Activated CD4-positive, alpha-beta T cell treated with anti-CD3 and anti-CD28 coated beads, Interleukin-10, Interleukin-2, amounts not matched to agents 100 ng/mL and 50 ng/mL, durations not matched to agents 16 hours and 8 hours (primary cell): ENCODE data around the gene AKAP12.
"Not testable (repeated sequence)": the region's sequence is repeated elsewhere in the genome, so short reads cannot be mapped to it uniquely, and the experiment has no call there.

ENCODE experiments used
- DNase-seq: peaks from one replicate; pipeline ENCODE4 v3.0.0-alpha.2; 2020

The AKAP12 gene

DNA sequence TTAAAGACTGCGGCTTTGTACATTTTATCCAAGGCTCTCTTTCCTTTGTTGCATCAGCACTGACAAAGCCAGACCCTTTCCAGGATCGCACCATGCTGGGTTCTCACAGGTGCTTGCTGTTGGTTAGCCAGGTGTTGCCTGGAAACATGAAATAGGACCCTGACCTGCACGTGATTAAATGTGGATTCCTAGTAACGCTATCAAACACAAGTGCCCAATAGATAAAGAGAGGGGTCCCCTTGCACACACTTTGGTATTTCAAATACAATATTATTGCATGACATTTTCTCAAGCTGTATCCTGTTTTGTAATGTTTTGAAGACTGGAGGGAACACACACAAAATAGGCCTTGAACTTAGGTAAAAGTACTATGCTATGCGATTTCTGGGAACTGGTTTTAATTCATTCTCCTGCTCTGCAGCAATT lies 73.3 kb downstream of the AKAP12 start:
- no peak for DNase-seq

DNA sequence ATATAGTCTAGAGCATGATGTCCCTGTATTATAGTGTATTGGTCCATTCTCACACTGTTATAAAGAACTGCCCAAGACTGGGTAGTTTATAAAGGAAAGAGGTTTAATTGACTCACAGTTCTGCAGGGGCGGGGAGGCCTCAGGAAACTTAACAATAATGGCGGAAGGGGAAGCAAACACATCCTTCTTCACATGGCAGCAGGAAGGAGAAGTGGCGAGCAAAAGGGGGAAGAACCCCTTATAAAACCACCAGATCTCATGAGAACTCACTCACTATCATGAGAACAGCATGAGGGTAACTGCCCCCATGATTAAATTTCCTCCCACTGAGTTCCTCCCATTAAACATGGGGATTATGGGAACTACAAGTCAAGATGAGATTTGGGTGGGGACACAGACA lies 75.9 kb downstream of the AKAP12 start:
- DNase-seq: not testable (repeated sequence)

DNA sequence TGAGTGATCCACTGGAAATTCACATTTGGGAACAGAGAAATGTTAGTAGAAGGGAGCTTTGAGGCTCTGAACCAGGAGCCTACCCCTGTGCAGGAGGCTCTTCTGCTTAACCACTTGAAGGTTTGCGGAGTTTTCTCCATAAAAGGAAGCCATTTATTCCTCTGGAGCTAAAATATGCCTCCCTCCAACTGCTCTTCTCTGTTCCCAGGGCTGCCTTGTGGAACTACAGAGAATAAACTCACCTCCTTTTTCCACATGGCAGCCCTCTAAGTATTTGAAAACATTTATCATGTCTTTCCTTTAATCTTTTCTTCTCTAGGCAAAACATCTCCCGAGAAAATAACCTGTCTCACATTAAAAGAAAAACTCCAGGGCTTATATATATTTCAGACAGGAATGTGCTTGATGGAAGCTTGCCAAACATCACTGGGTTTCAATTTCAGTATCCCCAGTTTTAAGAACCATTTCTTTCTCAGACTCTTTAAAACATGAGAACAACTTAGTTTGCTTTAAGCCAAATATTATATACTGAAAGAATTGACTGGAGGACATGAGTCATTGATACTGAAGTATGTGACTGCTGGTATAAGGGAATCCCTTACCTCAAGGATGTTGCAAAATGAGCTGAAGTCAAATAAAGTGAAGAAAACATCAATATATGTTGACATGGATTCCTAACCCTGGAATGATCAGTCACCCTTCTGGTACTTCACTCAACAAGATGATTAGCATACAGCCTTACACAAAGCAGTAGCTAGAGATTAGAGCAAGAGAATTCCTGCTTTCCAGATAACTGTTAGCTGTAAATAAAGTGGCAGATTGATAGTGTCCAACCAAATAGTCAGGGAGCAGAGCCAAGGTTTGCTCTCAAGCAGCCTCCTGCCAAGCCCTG lies 77.6 kb downstream of the AKAP12 start:
- no peak for DNase-seq

DNA sequence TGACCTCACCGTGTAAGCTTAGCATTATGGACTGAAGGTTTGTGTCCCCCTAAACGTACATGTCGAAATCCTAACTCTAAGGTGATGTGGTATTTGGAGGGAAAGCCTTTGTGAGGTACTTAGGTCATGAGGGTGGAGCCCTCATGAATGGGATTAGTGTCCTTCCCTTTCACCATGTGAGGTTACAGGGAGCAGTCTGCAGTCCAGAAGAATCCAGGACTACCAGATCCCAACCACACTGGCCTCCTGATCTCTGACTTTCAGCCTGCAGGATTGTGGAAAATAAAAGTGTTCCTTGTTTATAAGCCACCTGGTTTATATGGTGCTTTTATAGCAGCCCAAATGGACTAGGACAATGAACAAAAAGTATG lies 78.2 kb downstream of the AKAP12 start:
- no peak for DNase-seq

DNA sequence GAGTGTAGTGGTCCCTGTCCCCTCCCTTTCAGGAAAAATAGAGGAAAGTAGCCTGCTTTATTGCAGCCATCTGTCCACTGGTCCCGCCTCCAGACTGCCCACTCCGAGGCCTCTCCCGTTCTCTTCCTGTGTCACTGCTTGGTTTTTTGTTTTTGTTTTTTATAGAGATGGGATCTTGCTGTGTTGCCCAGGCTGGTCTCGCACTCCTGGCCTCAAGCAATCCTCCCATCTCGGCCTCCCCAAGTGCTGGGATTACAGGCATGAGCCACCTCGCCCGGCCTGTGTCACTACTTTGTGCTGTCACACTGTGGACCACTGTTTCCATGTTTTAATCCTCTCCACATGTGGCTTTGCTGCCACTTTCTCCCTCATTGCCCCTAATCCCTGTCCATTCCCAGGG lies 80.4 kb downstream of the AKAP12 start:
- no peak for DNase-seq

DNA sequence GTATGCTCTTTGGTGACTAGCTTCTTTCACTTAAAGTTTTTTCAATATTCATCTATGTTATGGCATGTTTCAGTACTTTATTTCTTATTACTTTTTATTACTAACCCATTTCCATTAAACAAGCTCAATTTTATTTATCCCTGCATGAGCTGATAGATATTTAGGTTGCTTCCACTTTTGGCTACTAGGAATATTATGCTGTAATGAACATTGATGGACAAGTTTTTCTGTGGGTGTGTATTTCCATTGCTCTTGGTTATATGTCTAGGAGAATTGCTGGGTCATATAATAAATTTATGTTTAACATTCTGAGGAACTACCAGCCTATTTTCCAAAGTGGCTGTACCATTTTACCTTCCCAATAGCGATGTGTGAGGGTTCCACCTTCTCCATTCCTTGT lies 81.7 kb downstream of the AKAP12 start:
- no peak for DNase-seq

DNA sequence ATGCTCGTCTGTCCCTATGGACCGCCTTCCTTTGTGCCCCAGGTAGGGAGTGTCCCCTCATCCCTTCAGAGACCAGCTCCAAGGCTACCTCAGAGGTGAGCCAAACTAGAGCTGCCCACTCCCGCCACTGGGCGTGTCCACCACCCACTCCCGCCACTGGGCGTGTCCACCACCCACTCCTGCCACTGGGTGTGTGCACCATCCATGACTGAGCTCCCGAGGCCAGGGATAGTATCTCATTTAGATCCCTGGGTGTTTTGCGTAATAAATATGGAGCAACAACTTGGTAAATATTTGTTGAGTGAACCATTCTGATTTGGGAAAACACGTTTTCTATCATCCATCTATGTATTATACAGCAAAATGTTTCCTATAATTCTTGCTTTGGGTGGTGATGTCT lies 82.8 kb downstream of the AKAP12 start:
- DNase-seq: no peak

DNA sequence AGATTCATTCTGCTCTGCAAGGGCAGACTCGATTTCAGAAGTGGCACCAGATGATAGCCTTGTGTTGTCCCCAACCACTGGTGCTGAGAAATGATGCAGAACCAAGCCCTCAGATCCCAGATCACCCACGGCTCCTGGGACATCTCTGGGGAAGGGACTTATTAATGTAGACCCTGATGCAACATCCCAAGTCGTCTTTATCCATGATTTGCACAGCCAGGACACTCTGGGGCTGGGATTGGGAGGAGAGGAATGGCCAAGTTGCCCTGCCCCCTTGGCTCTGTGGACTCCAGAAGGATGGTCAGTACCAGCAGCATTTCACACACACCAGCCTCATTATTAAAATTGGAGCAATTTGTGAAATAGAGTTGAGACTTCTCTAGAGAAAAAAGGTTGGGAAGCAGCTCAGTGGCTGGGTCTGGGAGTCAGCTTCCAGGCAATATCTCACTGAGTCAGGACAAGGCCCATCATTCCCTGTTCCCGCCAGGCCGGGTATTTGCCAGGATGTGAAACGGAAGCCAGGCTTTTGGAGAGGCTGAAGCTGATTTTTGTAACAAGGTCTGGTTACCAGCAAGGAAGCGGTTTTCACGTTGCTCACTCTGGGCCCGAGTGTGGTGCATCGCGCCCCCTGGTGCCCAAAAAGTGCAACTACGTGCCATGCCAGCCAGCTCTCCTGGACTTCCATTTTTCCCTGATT lies 84.2 kb downstream of the AKAP12 start:
- peak; percentile 75 for DNase-seq

DNA sequence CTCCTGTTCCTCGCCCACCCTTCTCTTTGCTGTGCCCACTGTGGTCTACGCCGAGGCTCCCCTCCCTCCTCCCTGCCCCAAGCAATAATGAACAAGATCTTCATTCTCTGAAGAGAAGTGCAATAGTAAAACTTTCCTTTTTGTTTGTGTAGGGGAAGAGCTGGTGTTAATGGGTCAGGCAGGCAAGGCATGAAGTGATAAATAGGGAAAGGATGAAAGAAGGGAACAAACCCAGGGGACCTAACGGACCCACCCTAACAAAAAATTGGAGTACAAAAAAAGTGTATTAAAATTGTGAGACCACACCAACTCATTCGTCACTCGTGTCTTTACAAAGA lies 84.7 kb downstream of the AKAP12 start:
- DNase-seq: no peak

DNA sequence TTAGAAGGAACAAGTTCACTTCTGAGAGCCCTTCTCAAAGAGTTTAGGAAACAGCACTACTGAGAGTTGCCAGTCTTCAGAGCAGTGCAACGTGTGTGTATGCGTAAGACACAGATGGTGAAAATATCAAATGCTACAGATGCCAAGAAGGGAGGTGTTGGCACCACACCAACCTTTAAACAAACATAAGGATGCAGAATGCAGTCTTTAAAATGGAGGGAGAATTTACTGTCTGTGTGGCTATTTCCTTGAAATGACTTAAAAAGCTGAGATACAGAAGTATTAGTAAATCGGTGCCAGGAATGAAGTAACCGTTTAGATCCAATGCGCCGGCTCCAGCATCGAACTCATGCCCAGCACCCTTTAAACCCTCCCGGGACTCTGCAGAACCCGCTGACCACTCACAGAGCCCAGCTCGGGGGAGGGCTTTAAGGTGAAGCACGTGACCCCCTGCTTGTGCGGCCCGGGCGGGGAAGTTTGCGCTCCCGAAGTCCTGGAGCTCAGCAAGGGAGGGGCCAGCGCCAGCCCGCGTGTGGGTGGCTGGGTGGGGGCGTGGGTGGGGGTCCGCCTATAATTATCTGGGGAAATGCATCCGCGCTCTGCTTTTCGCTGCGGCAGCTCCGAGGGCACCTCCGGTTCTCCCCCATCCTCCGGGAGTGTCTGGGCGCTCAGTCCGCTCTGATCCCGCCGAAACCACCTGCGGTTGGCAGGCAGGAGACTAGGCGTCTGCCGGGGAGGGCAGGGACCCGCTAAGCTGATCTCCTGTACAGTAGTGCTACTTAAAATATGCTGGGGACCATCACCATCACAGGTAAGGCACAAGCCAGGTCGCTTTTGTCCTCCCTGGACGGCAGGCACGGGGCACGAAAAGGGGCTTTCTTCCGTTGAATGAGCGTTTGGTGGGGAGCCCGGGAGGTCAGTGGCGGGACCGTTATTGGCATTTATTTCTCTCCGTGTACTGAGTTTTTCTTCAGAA lies 85.6 kb downstream of the AKAP12 start:
- DNase-seq: peak; percentile 10

DNA sequence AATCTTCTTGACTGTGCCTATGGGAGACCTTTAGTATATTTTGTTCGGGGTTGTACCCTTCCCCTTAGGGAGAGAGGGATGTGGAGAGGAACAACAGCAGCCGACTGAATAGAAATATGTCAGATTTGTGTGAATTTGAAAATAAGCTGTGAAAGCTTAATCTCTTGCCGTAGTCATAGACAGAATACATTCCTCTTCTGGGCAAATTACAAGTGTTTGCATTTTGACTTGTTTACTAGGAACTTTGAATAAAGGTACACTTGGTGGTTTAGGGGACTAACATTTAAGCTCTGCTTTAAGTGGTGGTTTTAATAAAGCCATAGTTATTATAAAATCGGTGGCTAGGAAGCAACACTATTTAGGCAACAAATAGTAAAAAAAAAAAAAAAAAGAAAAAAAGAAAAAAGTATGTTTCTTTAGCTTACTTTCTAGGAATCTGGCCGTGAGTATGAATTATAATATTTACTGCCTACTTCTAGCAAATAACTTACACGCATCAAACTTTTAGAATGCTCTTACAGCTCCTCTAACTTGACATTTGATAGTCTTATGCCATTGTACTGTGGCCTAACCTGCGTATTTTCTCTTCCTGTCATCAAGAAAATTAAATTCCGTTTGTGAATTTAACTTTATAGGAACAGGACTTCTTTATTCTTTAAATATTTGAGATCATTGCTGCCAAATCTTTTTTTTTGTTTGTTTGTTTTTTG lies 86.5 kb downstream of the AKAP12 start:
- no peak for DNase-seq

DNA sequence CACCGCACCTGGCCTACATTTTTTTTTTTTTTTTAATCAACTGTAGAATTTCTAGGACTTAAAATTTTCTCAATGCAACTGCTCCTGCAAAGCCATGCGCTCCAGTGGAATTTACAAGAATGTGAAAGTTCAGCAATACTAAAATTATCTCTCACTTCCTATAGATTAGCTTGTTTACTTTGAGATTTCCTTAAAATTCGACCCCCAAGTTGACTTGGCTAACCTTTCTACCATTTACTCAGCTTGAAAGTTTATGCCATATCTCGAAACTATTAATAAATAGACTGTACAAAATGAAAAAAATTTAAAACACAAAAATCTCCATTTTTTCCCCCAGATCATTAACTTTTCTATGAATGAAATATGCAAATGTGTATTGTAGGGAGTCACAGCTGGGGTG lies 87.3 kb downstream of the AKAP12 start:
- DNase-seq: no peak

DNA sequence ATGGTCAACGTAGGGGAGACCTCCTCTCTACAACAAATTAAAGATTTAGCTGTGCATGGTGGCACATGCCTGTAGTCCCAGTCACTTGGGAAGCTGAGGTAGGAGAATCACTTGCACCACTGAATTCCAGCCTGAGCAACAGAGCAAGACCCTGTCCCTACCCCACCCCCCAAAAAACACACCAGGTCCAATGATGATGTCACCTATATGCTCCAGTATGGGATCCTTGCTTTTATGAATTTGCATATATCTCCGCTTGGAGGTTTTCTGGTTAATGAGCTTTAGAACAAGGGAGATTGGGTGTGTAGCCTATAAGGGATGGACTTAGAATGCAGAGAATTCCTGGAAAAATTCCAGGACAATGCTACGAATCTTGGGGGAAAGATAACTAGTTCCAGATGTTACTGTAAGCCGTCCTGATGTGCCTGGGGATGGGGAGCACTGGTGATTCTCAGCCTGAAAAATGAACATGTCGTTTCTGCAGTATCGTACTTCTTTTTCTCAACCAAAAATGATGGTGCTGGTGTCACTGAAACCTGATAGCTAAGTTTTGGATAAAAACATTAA lies 90.4 kb downstream of the AKAP12 start:
- DNase-seq: no peak

DNA sequence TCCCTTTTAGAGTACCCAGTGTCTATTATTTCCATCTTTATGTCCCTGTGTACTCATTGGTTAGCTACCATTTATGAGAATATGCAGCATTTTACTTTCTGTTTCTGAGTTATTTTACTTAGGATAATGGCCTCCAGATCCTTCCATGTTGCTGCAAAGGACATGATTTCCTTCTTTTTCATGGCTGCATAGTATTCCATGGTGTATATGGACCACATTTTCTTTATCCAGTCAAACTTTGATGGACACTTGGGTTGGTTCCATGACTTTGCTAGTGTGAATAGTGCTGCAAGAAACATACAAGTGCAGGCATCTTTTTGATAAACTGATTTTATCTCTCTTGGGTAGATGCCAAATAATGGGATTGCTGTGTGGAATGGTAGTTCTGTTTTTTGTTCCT lies 96.2 kb downstream of the AKAP12 start:
- no peak for DNase-seq

DNA sequence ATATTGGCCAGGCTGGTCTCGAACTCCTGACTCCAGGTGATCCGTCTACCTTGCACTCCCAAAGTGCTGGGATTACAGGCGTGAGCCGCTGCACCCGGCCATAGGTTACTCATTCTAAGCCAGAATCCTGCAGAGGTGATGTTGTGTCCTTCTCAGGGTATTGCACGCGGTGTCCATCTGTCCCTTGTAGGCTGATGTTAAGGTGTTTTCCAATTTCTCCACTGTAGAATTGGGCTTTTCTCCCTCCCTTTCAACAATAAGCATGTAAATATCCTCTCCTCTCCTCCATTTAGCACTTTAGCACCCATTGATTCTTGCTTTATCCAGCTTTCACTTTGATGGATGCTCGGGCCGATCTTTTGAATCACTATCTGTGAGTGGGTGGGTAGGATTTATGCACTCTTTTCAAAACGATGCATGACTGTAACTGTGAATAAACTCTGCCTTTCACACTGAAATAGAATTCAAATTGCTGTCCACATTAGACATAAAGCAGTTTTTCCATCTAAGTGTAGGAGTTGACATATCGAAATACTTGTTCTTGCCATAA lies 99.0 kb downstream of the AKAP12 start:
- DNase-seq: no peak

DNA sequence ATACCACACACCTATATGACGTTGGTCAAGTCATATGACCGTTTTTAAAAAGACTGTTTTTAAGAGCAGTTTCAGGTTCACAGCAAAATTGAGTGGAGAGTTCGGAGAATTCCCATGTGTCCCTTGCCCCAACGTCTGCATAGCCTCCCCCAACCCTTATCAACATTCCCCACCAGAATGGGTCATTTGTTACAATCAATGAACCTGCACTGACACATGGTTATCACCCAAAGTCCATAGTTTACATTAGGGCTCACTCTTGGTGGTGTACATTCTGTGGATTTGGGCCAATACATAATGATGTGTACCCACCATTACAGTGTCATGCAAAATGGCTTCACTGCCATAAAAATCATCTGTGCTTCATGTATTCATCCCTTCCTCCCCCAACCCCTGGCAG lies 99.6 kb downstream of the AKAP12 start:
- DNase-seq: no peak

DNA sequence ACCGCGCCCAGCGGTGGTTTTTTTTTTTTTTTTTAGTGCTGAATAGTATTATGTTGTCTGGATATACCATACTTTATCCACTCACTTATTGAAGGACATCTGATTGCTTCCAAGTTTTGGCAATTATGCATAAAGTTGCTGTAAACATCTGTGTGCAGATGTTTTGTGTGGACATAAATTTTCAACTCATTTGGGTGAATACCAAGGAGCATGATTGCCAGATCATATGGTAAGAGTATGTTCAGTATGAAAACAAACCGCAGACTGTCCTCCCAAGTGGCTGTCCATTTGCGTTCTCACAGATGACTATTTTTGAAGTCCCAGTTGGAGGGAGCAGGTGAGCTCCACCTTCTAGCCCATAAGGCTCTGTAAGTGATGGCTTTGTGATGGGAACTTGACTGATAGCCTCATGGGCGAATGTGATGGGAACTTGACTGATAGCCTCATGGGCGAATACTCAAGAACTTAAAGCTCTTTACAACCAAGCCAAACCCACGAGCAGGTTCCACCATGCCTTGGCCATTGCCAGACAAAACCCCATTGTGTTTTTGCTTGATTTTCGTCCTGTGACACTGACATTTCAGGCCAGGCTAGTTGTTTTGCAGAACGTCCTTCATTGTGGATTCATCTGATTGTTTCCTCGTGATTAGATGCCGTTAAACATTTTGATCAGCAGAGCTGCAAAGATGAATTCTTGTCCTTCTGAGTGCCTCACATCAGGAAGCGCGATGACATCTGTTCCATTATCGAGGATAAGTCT lies 100.6 kb downstream of the AKAP12 start:
- no peak for DNase-seq

DNA sequence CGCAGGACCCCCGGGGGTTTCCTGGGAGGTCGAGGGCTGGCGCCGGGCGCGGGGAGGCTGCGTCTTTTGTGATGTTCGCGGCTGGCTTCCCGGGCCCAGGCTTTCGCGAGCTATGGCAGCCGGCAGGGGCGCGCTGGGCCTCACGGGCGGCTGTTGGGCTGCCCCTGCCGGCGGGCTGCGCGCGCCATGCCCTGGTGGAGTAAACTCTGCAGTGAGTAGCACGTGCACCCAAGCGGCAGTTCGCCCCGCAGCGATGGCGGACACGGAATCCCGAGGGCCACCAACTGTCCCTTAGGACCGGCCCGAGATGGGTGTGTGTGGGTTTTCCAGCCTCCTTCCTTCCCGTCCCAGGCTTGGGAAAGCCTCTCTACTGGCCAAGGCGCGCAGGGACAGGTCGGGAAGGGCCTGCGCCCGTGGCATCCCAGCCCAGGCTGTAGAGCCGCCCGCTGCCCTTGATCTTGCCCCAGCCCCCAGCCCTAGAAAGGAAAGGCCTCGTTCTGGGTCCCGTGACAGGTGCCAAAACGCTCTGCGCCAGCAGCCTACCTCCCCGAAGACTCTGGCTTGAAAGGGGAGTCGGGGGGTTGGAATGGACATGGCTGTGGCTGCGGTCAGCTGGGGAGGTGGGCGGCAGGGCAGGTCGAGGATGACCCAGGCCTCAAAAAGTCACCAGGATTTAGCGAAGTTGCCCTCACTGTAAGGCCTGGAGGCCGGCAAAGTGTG lies 101.9 kb downstream of the AKAP12 start:
- no peak for DNase-seq

DNA sequence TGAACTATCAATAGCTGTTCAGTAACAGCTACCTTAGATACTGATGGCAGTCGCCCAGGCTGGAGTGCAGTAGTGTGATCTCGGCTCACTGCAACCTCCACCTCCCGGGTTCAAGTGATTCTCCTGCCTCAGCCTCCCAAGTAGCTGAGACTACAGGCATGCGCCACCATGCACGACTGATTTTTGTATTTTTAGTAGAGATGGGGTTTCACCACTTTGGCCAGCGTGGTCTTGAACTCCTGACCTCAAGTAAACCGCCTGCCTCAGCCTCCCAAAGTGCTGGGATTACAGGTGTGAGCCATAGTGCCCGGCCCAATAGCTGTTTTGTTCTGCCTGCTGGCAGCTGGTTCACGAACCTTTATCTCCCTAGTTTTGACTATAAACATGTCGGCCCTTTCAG lies 103.0 kb downstream of the AKAP12 start:
- not testable (repeated sequence) for DNase-seq

DNA sequence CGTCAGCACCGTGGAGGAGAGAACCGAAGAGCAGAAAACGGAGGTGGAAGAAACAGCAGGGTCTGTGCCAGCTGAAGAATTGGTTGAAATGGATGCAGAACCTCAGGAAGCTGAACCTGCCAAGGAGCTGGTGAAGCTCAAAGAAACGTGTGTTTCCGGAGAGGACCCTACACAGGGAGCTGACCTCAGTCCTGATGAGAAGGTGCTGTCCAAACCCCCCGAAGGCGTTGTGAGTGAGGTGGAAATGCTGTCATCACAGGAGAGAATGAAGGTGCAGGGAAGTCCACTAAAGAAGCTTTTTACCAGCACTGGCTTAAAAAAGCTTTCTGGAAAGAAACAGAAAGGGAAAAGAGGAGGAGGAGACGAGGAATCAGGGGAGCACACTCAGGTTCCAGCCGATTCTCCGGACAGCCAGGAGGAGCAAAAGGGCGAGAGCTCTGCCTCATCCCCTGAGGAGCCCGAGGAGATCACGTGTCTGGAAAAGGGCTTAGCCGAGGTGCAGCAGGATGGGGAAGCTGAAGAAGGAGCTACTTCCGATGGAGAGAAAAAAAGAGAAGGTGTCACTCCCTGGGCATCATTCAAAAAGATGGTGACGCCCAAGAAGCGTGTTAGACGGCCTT lies 110.0 kb downstream of the AKAP12 start:
- no peak for DNase-seq
